Regular cardiac myocyte (primary cell): ENCODE measurements around the gene PDZD2. TPM values are rescaled to one million over a fixed set of nuclear protein-coding genes. Genes with fewer than 3 reads are reported as not detected.

Experiments used
- total RNA-seq: library from RNA; depleted of rRNA; stranded (reverse); fragments of >200 nt; gene quantifications from 2 replicates; pipeline ENCODE4 v1.2.3, GENCODE V29; 2014

PDZD2 gene
- total RNA-seq, result 0.28 and 0.58 TPM in 2 replicates

DNA sequence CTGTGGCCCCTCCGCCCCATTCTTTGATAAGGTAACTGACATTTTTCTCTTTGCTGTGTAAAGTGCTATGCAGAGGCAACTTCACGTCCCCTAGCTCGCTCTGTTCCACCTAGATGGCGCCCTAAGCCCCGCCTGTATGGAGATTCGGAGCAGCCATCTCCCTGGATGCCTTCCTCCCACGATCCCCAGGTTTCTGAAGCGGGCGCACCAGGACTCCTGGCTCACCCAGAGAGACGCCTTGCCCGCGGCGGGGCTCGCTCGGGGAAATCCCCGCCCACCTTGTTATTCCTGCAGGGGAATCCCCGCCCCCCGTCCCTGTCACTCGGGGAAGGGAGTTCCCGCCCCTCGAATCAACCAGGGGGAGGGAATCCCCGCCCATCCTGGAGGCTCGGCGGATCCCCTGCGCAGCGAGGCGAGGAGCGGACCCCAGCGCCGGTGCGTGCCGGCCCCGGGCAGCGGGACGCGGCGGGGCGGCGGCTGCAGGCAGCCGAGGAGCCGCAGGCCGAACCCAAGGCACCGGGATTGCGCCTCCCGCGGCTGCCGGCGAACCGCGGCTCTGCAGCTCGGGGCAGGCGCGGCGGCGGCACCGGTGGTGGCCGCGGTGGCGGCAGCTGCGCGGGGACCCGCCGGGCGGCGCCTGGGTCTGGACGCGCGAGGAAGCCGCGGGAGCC is at the start of gene PDZD2:
PDZD2 (plus strand) TSS at position 384 of the 671 bp plus-strand sequence.

Other genes starting within 250 kb of the PDZD2 start
- 29.7 and 31.6 TPM in 2 replicates for gene DROSHA, start 107.0 kb upstream of the PDZD2 start, total RNA-seq
- 16.9 and 19.7 TPM in 2 replicates for gene C5orf22, start 106.8 kb upstream of the PDZD2 start, total RNA-seq